ENCODE results near the gene SUPT5H.

Gene SUPT5H

DNA sequence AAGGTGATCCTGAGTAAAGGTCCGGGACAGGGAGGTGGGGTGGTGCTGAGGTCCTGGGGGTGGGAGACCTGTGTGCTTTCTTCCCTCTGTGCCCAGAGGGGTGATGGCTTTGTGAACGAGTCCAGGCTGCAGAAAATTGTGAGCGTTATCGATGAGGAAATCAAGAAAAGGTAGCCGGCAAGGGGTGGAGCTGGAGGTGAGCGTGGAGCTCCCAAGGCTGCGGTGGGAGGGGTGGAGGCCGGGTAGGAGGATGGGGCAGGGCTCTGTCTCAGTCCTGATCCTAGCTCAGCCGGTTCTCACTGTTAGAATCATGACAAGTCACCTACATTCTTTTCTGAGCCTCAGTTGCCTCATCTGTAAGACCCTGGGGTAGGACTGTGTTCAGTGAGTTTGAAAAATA lies 73.6 kb downstream of the SUPT5H start:
- H3K9me3 ChIP-seq: no peaks in the 10 kb centered on the region
- TF ChIP-seq, protein P1, sequence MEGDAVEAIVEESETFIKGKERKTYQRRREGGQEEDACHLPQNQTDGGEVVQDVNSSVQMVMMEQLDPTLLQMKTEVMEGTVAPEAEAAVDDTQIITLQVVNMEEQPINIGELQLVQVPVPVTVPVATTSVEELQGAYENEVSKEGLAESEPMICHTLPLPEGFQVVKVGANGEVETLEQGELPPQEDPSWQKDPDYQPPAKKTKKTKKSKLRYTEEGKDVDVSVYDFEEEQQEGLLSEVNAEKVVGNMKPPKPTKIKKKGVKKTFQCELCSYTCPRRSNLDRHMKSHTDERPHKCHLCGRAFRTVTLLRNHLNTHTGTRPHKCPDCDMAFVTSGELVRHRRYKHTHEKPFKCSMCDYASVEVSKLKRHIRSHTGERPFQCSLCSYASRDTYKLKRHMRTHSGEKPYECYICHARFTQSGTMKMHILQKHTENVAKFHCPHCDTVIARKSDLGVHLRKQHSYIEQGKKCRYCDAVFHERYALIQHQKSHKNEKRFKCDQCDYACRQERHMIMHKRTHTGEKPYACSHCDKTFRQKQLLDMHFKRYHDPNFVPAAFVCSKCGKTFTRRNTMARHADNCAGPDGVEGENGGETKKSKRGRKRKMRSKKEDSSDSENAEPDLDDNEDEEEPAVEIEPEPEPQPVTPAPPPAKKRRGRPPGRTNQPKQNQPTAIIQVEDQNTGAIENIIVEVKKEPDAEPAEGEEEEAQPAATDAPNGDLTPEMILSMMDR (IDR thresholded peaks at IDR 0.05): no peak
- peaks cover 4 to 45% of the 10 kb centered on the region in 2 donors for H3K27me3 ChIP-seq
- peaks cover 4 to 17% (median 14%) of the 10 kb centered on the region in 4 donors for H3K4me1 ChIP-seq
- intact Hi-C loops (cut with DNase I; ENCODE audit: low total_unique reads): no loop called here
- H3K4me3 ChIP-seq: no peak overlapping the region
- no peaks in the 10 kb centered on the region for H3K36me3 ChIP-seq
- H3K27ac ChIP-seq: no peak overlapping the region
- DNase-seq: no peak

DNA sequence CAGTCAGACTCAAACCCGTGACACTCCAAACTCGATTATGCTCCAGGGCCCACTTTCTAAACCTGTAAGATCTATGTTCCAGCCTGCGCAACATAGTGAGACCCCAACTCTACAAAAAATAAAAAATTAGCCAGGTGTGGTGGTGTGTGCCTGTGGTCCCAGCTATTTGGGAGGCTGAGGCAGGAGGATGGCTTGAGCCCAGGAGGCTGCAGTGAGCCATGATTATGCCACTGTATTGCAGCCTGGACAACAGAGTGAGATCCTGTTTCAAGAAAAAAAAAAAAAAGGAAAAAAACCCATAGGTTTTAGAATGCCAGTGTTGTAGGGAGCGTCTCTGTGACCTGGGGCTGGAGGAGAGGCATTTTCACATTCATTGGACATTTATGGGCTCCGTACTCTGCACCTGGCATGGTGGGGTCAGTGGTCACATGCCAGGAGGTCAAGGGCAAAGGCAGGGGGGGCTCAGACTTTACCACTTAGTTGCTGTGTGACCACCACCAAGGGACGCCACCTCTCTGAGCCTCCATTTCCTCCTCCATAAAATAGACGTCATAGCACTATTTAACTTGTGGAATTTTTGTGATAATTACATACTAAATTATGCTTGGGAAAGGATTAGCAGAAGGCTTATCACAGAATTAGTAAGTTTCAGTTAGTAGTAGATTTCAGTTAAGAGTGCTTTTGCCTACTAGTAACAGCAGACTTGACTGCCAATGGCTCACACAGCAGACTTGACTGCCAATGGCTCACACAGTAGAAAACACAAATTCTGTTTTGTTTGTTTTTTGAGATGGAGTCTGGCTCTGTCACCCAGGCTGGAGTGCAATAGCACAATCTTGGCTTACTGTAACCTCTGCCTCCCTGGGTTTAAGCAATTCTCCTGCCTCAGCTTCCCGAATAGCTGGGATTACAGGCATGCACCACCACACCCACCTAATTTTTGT lies 75.4 kb downstream of the SUPT5H start:
- Histone ChIP-seq H3K4me1 (peaks cover 0 to 5% (median 2%) of the 10 kb centered on the region in 4 donors), H3K27ac (no peak overlapping the region), H3K27me3 (peaks cover 0 to 27% of the 10 kb centered on the region in 2 donors), H3K36me3 (no peaks in the 10 kb centered on the region), H3K4me3 (no peak overlapping the region), H3K9me3 (no peaks in the 10 kb centered on the region)
- TF ChIP-seq, protein P1 (IDR thresholded peaks at IDR 0.05): no peak
- DNase-seq: no peak
- intact Hi-C loops (cut with DNase I; ENCODE audit: low total_unique reads): no loop called here

DNA sequence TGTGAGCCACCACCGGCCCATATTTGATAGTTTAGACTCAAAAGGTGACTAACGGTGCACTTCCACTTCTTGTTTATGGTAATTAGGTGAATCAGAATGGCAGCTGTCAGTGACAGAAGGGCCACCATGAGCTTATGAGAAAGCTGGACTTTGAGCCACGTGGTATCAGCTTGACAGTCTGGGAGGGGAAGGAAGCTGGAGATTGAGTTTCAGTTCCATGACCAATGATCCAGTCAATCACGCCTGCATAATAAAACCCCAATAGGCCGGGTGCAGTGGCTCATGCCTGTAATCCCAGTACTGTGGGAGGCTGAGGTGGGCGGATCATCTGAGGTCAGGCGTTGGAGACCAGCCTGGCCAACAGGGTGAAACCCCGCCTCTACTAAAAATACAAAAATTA lies 79.1 kb downstream of the SUPT5H start:
- Histone ChIP-seq H3K4me3 (no peak overlapping the region), H3K4me1 (no peaks in the 10 kb centered on the region), H3K27me3 (no peaks in the 10 kb centered on the region), H3K36me3 (peaks cover 0 to 6% (median 0%) of the 10 kb centered on the region in 3 donors), H3K27ac (no peak overlapping the region), H3K9me3 (no peaks in the 10 kb centered on the region)
- intact Hi-C loops (cut with DNase I; ENCODE audit: low total_unique reads): no loop called here
- TF ChIP-seq, protein P1 (IDR thresholded peaks at IDR 0.05): no peak
- DNase-seq: no peak

DNA sequence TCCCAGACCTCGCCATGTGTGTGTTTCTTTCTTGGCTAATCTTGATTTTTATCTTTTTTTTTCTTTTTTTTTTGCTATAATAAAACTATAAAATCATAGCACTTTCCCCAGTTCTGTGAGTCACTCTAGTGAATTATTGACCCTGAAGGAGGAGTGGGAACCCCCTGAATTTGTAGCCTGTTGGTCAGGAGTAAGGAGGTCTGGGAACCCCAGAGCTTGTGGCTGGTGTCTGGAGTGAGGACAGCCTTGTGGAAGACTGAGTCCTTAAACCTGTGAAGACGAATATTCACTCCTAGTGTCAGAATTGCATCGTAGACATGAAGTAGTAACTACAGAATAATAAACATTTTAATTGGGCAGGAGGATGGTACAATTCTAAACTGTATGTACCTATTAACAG lies 79.8 kb downstream of the SUPT5H start:
- TF ChIP-seq, protein P1 (IDR thresholded peaks at IDR 0.05): no peak
- H3K27me3 ChIP-seq: no peaks in the 10 kb centered on the region
- peaks cover 0 to 6% (median 0%) of the 10 kb centered on the region in 3 donors for H3K36me3 ChIP-seq
- no peak for DNase-seq
- no peaks in the 10 kb centered on the region for H3K9me3 ChIP-seq
- intact Hi-C loops (cut with DNase I; ENCODE audit: low total_unique reads): no loop called here
- no peak overlapping the region for H3K27ac ChIP-seq
- H3K4me1 ChIP-seq: peaks cover 0 to 5% (median 2%) of the 10 kb centered on the region in 4 donors
- no peak overlapping the region for H3K4me3 ChIP-seq
